ENCODE results near the gene DNER.

The DNER gene

GRCh38 chr2:229477269-229477755 is 237.0 kb downstream of the DNER start:
- DNase-seq = no peak

GRCh38 chr2:229475778-229476177 is 238.6 kb downstream of the DNER start:
- no peak for DNase-seq

DNA sequence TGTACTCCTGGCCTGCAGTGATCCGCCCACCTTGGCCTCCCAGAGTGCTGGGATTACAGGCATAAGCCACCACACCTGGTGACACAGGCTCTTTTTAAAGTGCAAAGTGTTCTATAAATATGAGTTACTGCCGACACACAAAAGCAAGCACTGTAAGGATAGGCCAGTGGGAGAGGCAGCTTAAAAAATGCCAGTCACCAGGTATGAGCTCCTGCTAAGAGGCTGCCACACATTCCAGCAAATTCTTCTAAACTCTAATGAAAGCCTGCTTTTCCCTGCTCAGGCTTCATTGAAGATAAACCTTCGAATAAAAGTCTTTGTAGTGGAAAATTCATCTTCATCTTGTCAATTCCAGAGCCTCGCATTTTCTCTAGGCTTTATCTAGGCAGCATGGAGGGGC is 240.2 kb downstream of the DNER start:
- DNase-seq = no peak

- DNase-seq = no peak
Measured at GRCh38 chr2:229470781-229471180, 243.6 kb downstream of the DNER start.

GRCh38 chr2:229467783-229468182 is 246.6 kb downstream of the DNER start:
- no peak for DNase-seq

- DNase-seq = no peak
Measured at GRCh38 chr2:229463841-229464346, 250.5 kb downstream of the DNER start.

GRCh38 chr2:229462112-229462511 is 252.2 kb downstream of the DNER start:
- DNase-seq = no peak

GRCh38 chr2:229456091-229456490 is 258.3 kb downstream of the DNER start:
- DNase-seq = no peak

- peak; percentile 92 for DNase-seq
Measured at GRCh38 chr2:229454934-229455631, 259.3 kb downstream of the DNER start.

- DNase-seq = no peak
Measured at GRCh38 chr2:229453230-229453629, 261.1 kb downstream of the DNER start.

- no peak for DNase-seq
Measured at GRCh38 chr2:229451852-229452251, 262.5 kb downstream of the DNER start.

GRCh38 chr2:229447227-229447626 is 267.1 kb downstream of the DNER start:
- DNase-seq = no peak

DNA sequence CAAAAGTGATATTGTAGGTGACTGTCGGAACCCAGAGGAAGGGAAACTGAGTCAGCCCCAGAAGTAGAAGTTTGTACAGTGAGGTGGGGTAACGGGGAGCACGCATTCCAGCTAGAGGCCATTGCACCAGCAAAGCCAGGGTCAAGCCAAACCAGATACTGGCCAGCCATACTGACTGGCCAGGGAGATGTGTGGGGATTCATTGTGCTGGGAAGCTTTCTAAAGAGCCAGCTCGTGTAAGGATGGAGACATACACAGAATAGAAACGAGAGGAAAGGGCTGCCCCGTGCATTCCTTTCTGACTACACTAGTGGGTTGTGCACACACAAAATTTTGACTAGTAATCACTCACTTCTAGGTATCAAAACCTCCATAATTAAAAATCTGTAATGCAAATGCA is 268.0 kb downstream of the DNER start:
- DNase-seq = no peak

GRCh38 chr2:229445501-229446211 is 268.7 kb downstream of the DNER start:
- DNase-seq = peak; percentile 23

DNA sequence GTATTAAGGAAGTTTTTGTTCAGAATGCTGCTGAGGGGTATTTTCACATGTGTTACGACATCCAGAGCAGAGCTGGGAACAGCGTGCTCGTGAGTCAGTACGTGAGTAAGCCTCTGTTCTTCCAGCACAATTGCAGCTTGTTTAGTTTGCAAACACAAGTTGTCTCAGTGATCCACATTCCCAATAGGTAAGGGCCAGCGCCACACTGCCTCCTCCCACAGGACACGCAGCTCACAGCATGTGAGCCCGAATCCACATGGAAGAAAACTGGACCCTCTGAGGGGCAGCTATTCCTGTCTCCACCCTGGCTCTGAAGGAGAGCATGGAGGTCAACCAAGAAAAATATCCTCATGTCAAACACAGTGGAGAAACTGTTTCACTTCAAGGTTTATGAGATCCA is 269.3 kb downstream of the DNER start:
- peak; percentile 89 for DNase-seq

GRCh38 chr2:229443546-229444268 is 270.6 kb downstream of the DNER start:
- DNase-seq = no peak

DNA sequence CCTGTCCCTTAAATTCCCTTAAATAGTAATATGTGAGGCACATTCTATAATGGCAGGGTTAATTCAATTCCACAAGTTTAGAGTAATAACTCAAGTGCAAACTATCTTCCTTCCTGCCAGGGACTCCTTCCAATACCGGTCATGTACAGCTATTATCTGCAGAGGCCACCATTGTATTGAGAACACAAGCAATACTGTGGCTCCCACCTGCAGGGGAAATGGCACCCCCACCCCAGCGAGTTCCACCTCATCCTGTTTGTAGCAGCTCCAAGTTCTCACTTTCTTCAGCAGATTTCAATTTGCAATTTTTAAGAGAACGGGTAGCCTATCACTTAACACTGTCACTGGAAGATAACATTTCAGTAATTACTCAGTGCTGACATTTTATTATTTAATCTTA is 271.2 kb downstream of the DNER start:
- DNase-seq = no peak

DNA sequence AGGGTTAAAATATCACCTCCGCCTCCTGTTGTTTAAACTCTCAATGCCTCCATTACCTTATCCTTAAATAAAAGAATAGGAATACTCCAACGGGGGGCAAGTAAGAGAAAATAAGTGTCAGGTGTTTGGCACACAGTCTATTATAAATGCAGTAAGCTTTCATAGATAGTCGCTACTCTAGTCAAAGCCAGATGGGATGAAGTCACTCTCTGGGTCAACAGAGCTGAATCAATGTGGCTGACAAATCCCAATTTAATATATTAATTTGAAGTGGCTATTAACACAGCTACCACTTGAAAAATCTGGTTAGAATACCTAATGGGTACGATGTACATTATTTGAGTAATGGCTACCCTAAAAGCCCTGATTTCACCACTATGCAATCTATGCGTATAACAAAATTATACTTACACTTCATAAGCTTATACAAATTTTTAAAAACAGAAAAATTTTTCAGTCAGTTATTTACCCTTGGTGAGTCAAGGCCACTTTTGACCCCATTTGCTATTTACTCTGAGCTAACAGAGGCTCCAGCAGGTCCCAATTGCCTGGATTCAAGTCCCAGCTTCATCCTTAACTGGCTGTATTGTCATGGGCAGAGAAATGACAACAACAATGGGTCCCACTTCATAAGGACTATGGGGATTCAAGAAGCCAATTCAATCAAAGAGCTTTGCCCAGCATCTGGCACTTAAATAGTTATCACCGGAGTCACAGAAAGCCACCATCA is 275.8 kb downstream of the DNER start:
- no peak for DNase-seq

- no peak for DNase-seq
Measured at GRCh38 chr2:229437467-229437866, 276.9 kb downstream of the DNER start.

DNA sequence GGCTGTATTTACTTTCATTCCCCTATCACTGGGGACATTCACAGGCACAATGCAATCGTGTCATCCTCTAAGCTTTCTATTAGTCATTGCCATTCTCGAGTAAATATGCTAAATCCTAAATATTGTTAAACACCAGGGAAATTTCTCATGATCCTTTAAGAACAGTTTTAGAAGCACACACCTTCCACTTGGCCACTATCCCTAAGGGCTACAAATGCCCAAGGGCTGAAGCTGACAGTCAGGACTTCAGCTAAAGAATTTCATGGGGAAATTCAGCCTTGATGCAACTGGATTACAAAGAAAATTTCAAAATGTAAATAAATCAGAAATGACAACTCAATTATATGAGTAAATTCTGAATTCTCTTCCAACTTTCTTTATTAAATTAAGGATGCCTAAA is 280.2 kb downstream of the DNER start:
- peak; percentile 5 for DNase-seq

DNA sequence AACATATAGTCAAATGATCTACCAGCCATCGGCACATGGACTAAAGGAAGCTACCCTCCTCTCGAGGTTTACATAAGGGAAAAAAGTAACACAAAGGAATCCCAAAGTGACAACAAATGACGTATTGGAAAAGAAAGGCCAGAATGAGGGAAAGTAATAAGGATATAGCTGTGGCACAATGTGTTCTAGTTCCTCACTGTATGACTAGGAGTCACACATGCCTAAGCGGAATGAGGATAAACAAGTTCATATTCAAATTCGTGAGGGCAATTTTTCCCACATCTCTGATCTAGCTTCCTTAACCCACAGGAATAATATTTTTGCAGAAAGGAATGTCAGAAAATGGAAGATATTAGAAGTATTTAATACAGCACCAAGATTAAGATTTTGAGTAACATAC is 281.0 kb downstream of the DNER start:
- no peak for DNase-seq

- DNase-seq = peak; percentile 58
Measured at GRCh38 chr2:229431327-229431954, 282.9 kb downstream of the DNER start.

All from EL (cell line).